Stimulated activated CD8-positive, alpha-beta memory T cell treated with anti-CD3 and anti-CD28 coated beads, Interleukin-4, amount 100 ng/mL, for 4 hours (primary cell): ENCODE results near the gene APBB2.

Experiments used
- DNase-seq, 2 donors: peaks; one replicate each; pipeline ENCODE4 v3.0.0-alpha.2; 2020; ENCODE audit warnings: low read depth in 2 of 2, low spot score in 1 of 2

The APBB2 gene

DNA sequence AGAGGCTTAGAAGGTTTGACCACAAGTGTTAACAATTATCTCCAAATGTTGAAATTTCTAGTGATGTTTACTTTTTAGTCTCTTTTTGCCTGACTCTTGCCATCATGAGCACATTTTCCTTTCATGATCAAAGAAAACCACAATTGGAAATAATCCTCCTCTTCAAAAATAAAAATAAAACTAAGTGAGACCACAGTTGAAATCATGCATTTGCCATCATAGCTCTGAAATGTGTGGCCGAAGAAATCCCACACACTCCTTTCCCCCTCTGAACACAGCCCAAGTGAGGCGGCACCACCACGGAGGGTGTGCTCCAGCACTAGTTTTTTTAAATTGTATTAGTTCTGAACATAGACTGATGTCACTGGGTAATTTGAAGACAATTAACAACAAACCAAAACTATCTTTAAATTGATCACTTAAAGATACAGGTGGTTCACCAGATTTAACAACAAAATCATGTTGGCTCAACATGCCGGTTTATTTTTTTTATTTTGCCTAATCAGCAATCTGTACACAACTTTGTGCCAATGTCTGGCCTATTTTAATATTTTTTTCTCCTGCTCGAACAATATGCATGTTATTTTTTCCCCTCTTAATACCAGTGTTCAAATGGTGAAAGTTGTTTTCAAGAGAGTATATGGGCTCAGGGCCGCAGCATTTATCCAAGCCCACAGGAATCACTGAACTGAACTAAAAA is 17.6 kb downstream of the APBB2 start:
- DNase-seq, result no peak

DNA sequence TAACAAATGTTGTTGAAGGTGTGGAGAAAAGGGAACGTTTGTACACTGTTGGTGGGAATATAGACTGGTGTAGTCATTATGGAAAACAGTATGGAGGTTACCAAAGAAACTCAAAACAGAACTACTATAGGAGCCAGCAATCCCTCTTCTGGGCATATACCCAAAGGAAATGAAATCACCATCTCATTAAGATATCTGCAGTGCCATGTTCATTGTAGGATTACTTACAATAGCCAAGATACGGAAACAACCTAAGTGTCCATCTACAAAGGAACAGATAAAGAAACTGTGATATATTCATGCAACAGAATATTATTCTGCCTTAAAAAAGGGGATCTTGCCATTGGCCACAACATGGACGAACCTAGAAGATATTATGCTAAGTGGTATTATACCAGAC is 22.2 kb downstream of the APBB2 start:
- DNase-seq, result no peak

DNA sequence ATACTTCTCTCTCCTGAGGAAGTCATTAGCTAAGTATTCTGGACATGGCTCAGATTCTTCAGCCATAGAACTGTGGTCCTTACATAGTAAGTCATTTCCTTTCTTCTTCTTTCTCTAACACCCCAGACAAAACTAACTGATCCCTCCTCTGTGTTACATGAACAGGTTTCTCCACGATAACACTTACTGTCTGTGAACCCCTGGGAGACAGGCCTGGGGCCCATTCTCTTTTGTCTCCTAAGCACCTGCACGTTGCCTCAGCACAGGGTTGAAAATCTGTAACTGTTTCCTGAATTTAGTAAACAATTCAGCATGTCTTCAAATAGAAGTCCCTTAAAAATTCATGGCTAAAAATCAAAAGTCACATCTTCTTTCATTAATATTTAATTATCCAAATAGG is 24.7 kb downstream of the APBB2 start:
- no peak for DNase-seq

DNA sequence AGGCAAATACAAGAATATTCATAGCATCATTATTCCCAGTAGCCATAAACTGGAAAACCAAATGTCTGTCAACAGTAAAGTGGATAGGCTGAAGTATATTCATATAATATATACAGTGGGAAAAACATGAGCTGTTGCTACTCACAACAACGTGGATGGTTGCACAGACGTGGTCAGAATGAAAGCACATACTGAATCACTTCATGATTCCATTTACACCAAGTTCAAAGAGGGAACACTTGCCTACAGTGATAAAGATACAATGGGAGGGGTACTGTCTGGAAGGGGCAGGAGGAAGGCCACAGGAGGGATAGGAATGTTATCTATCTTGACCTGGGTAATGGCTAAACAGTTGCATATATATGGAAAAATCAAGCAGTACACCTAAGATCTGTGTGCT is 25.3 kb downstream of the APBB2 start:
- DNase-seq, result no peak

DNA sequence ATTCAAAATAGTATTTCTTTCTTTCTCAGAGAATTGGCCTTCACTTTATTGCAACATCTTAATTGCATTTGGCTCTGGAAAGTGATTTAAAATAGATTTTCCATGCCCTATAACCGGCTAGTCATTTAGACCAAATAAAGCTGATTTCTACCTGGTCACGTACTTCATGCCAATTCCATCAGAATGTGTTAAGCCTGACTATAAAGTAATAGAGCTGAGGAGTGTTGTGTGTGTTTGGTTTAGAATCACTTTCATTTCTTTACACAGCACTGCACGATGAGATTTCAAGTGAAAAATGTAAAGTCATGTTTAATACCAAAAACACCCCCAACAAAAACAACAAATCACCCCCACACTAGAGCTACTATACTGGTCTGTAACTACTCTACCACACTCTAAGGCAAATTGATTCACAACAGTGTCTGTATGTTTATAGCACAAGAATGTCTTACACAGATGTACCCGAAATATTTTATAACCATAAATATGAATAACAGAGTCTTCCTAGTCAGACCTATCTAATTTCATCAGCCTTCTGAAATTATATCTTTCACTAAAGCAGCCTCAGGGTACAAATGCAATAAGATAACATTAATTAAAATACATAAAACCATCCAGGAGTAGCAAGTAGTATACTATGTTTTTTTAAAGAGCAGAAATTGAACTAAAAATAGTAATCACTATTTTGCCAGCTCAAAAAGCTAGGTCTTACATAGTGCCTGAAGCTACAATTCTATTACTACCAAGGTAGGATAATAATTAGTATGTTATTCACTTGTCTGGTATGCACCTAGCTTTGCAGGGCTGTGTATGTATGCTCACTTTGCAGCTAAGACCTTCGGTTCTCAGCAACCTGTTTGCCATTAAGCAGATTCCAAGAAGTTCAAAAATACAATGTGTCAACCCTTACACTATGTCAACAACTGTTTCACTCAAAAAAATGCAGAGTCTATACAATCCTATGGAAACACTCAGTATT is 28.4 kb downstream of the APBB2 start:
- DNase-seq, result no peak

DNA sequence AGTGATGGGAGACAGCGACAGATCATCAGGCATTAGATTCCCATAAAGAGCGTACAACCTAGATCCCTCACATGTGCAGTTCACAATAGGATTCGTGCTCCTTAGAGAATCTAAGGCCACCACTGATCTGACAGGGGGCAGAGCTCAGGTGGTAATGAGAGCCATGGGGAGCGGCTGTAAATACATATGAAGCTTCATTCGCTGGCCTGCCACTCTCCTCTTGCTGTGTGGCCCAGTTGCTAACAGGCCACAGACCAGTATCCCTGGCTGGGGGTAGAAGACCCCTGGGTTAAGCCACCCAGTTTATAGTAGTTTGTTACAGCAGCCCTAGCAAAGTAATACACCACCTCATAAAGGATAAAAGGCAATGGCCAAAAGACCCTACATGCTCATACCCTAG is 30.3 kb downstream of the APBB2 start:
- DNase-seq, result no peak

DNA sequence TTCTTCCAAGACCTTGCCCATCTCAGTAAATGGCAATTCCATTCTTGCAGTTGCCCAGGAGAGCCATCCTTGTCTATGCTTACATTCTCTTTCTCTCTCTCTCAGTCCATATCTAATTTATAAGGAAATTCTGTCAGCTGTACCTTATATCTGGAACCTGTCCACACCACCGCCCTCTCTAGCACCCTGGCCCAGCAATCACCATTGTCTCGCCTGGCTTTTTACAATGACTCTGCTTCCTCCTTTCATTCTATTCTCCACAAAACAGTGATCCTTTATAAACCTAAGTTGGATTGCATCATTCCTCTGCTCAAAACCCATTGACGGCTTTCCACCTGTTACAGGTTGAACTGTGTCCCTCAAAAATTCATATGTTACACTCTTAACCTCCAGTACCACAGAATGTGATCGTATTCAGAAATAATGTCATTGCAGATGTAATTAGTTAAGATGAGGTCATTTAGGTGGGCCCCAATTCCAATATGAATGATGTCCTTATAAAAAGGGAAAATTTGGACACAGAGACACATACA is 31.3 kb downstream of the APBB2 start:
- DNase-seq, result no peak

DNA sequence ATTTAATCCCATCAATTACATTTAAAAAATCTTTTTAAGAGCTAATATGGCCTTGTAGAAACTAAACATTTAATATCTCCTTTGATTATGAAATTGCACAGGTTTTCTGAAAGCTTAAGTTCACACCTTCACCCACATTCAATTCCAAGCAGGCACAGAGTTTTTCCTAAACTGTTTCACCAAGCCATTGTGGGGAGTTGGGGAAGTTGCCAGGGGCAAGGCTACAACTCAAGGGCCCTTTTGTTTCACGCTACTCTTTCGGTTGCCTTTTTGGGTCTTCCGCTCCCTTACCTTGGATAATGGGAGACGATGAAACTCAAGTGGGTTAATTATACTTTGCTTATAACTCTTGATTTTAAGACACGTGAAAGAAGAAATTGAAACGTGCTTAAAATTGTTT is 33.3 kb downstream of the APBB2 start:
- DNase-seq, result no peak

DNA sequence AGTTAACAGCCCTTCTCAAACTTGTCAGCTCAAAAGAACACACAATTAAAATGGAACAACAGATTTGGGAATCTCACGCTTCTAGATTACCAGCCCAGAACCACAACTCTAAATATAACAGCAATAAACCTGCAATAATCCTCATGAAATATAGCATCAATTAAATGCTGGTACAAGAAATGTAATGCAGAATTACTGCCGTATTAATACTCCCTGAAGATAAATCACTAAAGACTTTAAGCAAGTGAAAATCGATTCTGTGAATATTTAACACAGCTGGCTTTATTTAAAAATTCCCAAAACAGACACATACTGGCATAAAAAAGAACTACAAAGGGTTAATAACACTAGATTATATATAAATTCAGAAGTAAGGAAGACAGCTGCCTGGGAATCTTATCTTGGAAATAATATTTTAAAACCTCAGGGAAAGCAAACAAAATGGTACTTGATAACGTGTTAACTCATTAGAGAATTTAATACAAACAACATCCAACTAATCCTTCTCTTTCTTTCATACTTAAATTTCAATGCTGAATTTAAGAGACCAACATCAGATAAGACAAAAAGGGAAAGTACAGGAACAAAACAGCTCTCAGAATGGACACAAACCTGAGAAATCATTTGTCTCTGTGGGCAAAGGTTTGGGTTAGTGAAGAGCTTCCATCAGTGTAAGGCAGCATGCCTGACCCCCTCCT is 34.7 kb downstream of the APBB2 start:
- DNase-seq, result no peak

DNA sequence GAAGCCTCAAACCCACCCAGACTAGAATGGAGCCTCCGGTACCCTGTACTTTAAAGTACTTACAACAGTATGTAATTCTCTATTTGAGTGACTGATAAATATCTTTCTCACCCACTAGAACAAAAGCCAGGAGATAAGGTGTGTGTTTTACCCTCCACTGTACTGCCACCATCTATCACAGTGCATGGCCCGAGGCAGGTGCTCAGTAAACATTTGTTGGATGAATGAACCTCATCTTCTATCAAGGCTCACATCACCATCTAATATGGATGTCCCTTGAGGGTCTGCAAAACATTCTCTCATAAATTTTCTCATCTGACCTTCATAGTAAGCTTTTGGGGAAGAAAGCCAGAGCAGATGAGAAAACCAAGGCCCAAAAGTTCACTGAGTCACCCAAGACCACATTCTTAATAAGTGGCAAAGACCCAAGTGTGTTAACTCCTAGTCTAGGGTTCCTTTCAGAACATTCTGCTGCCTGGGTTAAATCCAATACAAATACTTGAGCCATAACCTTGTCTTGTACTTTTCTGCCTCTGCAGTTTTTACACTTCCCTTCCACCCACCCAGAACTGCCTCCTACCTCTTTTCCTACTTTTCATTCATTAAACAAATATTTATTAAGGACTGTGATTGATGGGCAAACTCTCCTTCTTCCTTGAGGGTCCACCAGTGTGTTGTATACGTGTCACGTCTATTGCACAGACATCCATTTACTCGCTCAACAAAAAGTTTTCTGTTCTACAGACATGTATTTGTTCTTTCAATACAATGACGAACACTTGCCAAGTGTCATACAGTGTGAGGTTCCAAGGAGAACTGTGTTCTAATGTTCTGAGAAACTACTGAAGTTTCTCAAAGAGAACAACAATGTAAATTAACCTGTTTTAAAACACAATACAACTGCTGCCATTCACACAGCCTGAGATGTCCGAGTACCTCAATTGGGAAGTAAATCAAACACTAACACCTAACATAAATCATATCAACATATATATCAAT is 35.7 kb downstream of the APBB2 start:
- no peak for DNase-seq

DNA sequence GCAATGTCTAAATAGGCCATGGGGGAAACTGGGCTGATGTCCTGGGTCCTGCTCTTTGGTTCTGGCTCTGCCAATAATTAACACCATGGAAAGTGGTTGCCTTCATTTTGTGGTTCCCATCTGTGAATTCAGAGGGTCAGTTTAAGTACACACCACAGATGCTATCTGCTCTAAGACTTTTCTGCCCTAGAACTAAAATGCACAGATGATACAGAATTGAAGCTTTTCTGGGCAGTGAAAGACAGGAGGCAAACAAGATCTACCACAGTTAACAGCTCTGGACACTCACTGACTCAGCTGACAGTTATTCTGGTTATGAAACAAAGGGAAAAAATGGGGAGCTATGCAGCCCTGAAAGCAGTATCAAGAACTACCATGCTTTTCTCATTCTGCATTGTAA is 37.3 kb downstream of the APBB2 start:
- no peak for DNase-seq

DNA sequence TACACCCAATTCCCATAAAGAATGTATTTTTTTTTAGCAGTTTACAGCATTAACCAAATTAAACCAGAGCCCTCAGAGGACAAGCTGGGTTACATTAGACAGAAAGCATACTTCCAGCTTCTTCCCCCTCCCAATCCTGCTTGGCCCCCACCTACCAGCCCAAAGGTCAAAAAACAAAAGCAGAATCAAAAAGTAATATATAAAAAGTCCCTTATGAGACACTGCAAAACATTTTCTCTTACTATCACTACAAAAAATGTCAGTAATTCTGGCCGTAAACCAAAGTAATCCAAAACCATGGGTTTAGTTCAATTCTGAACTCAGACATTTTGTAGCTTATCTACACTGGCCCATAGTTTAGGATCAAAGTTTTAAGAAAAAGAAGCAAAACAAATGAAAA is 38.0 kb downstream of the APBB2 start:
- no peak for DNase-seq

DNA sequence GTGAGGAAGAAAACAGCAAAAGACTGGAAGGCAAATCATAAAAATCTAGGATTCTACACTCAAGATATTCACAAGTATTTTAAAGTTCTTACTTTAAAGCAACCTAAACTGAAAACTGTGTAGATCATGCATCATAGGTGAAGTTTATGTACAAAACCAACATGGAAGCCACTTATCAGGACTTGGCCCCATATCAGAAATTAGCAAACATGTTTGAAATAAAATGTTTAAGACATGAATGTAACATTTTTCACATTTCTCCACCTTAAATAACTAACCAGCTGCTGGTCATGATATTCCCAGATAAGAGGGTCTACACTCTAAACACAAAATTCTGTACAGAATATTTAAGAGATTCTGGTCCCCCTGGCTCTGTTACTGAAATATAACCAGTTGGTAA is 38.5 kb downstream of the APBB2 start:
- DNase-seq, result no peak

DNA sequence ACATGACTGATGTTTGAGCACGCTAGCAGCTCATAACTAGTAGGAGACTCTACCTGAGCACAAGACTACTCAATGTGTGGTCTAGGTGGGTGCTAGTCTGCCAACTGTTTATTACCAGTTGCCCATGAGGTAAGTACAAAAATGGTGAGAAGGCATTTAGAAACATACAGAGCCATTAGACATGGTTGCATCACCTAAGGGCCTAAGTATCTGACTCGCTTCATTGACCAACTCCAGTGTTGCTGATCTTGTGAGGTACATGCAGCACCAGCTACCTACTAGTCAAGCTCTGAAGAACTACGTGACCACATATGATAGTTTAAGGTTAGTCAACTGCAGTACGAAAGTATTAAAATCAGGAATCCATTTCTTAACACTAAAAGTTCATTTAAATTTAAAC is 39.9 kb downstream of the APBB2 start:
- DNase-seq, result no peak

DNA sequence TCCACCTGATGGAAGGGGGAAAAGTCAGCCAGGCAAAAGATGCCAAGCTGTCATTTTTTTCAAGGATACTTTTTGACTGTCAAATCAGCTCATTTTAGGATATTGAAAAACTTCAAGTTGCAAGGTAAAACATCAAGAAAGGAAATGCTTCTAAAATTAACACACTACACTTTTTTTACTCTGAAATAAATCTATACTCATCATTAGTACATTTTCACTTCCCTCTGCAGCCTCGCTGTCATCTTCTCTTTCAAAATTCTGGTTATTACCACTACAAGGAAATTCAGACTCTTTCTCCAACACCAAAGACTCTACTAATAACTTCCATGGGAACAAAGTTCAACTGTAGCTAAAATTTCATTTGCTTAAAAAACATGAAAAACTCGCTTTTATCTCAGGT is 41.6 kb downstream of the APBB2 start:
- no peak for DNase-seq

DNA sequence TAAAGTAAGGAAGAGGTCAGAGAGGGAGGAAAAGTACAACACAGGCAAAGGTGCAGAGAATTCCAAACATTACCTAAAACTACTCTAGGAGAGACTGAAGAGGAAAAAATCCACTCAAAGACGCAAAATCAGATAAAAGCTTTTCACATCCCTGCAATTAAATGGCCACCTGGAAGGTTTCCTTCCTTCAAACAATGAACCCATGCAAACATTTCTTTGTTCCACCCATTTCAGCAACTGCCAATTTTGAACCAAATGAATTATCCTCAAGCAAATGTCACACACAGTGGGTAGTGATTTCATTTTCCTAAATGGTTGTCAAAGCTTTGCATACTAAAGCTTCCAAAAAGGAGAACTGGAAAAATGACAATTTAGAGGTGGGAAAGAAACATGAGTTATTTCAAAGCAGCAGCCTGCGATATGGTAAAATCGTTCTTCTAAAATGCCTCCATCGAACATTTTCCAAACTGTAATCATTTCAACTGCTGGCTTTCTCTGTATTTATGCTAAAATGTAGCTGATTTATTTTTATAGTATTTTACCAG is 45.0 kb downstream of the APBB2 start:
- no peak for DNase-seq

DNA sequence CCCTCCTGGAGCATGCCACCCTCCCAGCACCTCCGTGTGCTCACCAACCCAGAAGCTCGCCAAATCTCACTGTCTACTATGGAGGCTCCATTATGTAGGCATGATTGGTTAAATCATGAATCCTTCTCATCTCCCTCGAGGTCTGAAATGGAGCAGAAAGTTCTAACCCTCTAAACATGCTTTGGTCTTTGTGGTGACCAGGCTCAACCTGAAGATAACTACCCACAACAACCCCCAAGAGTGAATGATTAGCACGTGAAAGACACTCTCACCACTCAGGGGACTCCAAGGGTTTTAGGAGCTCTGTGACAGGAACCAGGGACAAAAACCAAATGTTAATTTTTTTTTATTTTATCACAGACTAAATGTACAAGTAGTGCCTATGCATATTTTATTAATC is 47.2 kb downstream of the APBB2 start:
- DNase-seq, result no peak

DNA sequence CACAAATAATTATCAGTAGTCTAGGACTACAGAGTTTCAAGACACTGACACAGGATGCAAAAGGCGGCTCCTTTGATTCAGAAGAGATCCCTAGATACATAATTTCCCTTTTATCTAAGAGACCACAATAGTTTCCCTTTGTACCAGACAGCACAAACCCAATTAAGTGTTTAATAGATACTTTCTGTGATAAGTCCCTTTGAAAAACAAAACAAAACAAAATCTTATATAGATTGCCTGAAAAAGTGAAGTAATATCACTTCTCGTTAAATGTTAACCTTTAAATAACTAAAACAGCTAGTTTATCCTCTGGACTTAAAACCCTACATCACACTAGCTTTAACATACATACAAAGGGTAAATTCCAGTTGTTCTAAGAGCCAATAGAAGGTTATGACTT is 49.9 kb downstream of the APBB2 start:
- no peak for DNase-seq

DNA sequence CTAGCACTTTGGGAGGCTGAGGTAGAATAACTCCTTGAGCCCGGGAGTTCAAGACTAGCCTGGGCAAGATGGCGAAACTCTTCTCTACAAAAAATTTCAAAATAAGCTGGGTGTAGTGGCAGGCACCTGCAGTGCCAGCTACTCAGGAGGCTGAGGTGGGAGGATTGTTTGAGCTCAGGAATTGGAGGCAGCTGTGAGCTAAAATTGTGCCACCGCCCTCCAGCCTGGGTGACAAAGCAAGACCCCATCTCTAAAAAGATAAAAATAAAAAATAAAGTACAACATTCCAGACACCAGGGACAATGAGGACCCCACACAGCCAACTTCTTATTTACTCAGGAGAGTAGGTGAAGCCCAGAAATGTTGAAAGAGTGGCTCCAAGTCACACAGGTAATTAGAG is 53.0 kb downstream of the APBB2 start:
- no peak for DNase-seq

DNA sequence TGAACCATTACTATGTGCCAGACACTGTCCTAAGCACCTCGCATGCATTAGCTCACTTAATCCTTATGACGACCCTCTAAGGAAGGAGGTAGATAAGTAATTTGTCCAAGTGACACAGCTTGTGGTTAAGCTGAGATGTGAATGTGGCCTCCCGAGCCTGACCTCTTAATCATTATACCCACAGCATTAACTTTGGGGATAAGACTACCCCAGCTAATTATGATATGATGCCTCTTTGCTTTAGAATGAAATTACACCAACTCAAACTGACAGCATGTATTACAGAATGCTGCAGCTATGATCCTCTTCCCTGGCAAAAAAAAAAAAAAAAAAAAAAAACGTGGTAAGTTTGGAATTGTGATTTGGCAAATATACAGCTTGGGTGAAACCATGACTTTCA is 53.5 kb downstream of the APBB2 start:
- no peak for DNase-seq
